Heart right ventricle (tissue), 16 donors: ENCODE results near the gene MCRS1. TPM values are rescaled to one million over a fixed set of nuclear protein-coding genes. Genes with fewer than 3 reads are reported as not detected.
"Not testable (repeated sequence)": the region's sequence is repeated elsewhere in the genome, so short reads cannot be mapped to it uniquely, and the experiment has no call there.

ENCODE experiments used
- ATAC-seq, 8 donors: fragments of 200-7000 bp; cut with Tn5 transposase; one replicate each; pipeline ENCODE4 v1.9.1; 2020; ENCODE audit warnings: mild to moderate bottlenecking in 8 of 8, moderate library complexity in 8 of 8, moderate number of reproducible peaks in 1 of 8
- DNase-seq, 2 donors: peaks; one replicate each; pipeline ENCODE4 v3.0.0-alpha.2; 2020
- H3K27ac ChIP-seq, 10 donors: fragments of 200-600 bp; sonication (generic) in 2 of 10; one replicate each; pipeline versions ENCODE4 v1.5.0 to v1.8.0; 2020 to 2022; ENCODE audit warnings: mild to moderate bottlenecking in 3 of 10
- H3K27me3 ChIP-seq, 7 donors: fragments of 200-600 bp; one replicate each; pipeline ENCODE4 v1.8.0; 2021 to 2022; ENCODE audit warnings: mild to moderate bottlenecking in 2 of 7
- H3K36me3 ChIP-seq, 9 donors: fragments of 200-600 bp; sonication (generic) in 1 of 9; one replicate each; pipeline versions ENCODE4 v1.5.0 to v1.8.0; 2020 to 2022; ENCODE audit warnings: mild to moderate bottlenecking in 2 of 9
- H3K4me1 ChIP-seq, 9 donors: fragments of 200-600 bp; sonication (generic) in 1 of 9; one replicate each; pipeline versions ENCODE4 v1.5.0 to v1.8.0; 2020 to 2022; ENCODE audit warnings: mild to moderate bottlenecking in 4 of 9
- H3K4me3 ChIP-seq, 10 donors: fragments of 200-600 bp; sonication (generic) in 2 of 10; one replicate each; pipeline versions ENCODE4 v1.5.0 to v1.8.0; 2020 to 2022; ENCODE audit warnings: mild to moderate bottlenecking in 7 of 10, moderate library complexity in 2 of 10
- H3K9me3 ChIP-seq, 11 donors: fragments of 200-600 bp in 10 of 11; sonication (generic) in 2 of 11; one replicate each; pipeline versions ENCODE4 v1.5.0 to v1.8.0; 2013 to 2022; ENCODE audit warnings: mild to moderate bottlenecking in 2 of 11, control low read depth in 1 of 11, moderate library complexity in 1 of 11
- WGBS, 2 donors: extraction: QIAGEN DNeasy Blood & Tissue Kit; methylation state at CpG; one replicate each; pipeline ENCODE4 v1.1.7; 2013; ENCODE audit warnings: inconsistent platforms in 1 of 2; 5-methylcytosine and 5-hydroxymethylcytosine counted together
- intact Hi-C, 10 donors: fragments of 100-400 bp; cut with DNase I; formaldehyde crosslinking; loops; one replicate each; pipeline versions ENCODE4 v1.11.1 to v1.14.2; 2022
- polyA plus RNA-seq, 2 donors: library from polyadenylated mRNA; stranded (reverse); fragments of 200-250 nt; gene quantifications; one replicate each; pipeline ENCODE4 v1.2.3, GENCODE V29; 2013
- total RNA-seq, 10 donors: library from RNA; stranded (reverse); fragmentation: NEBNext Ultra II Directional in 3 of 10; extraction: Animal tissue kit (Norgen Biotek cat#: 25700) in 3 of 10; gene quantifications; one replicate each; pipeline versions ENCODE4 v1.2.1 to v1.2.4, GENCODE V29; 2021 to 2023
- TF ChIP-seq, protein P1 (sequence below), 9 donors: fragments of 200-600 bp; sonication (generic) in 2 of 9; IDR thresholded peaks; one replicate each; pipeline versions ENCODE4 v1.5.0 to v1.8.0; 2021 to 2022; ENCODE audit warnings: antibody characterized with exemption in 9 of 9, mild to moderate bottlenecking in 5 of 9, moderate library complexity in 1 of 9
- donor health status: Arrhythmogenic right ventricular cardiomyopathy.
- donor health status: ischemic (EF 13 %, LVEDD 7.1; RV severe dilation, severe dysfunction).
- donor health status: healthy with polysubstance abuse.
- donor health status: DM: no; HTN: yes; CAD: no.
- donor health status: DM: no; HTN: no; CAD: no.
- donor health status: ischemic (EF 25% LVEDD 6.9; RV normal size, moderate dysfunction).
- donor health status: ischemic (EF 25% LVEDD 5.7; RV mildly dilated, moderate dysfunction).
- donor health status: healthy.
- donor health status: DM: yes; HTN: yes; CAD: no.
- donor health status: Ischemic cardiomyopathy.
- donor health status: ischemic (EF 35%, LVEDD 5.7; RV mildly dilated, moderate dysfunction).
- donor health status: nonischemic (EF 11% LVEDD 7.7; RV severe dilation, severe dysfunction).
- donor health status: DM: yes; HTN: yes; CAD: no.
- donor health status: PGD.
- donor health status: ischemic (EF 29% LVEDD 5.4; RV normal size, mild dysfunction).
- donor health status: nonischemic (EF 23%, LVEDD 6.1; RV moderate dilation, normal function).

Gene MCRS1
- total and polyA plus RNA-seq, 12 donors, result 72.6 to 118 (median 82.2) TPM

DNA sequence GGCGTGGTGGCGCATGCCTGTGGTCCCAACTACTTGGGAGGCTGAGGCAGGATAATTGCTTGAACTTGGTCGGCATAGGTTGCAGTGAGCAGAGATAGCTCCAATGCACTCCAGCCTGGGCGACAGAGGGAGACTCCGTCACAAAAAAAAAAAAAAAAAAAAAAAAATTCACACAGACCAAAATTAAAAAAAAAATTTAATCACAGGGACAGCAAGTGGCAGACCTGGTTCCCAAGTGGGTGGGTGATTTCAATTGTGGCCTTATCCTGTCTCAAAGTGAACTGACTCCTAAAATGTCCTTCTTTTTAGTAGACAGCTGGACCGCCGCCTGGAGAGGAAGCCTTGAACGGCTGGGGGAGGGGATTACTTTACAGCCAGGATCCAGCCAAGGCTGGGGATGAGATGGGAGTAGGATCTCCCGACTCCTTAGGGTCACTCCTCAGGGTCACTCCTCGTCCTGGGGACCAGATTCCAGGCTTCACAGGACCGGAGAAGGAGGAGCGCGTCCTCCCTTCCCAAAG is 30.7 kb downstream of the MCRS1 start:
- H3K36me3 ChIP-seq, result no peaks in the 10 kb centered on the region
- no peaks in the 10 kb centered on the region for H3K9me3 ChIP-seq
- peaks cover 0 to 49% (median 36%) of the 10 kb centered on the region in 7 donors for H3K27me3 ChIP-seq
- DNase-seq (no peak), ATAC-seq (no peak)
- peak overlapping the region in 9 of 10 donors; percentile 39 to 60 (median 54) for H3K4me3 ChIP-seq
- peaks cover 0 to 39% (median 14%) of the 10 kb centered on the region in 9 donors for H3K4me1 ChIP-seq
- WGBS, 2 donors, result 16 to 18% methylated on average over 13 of the region's 13 CpGs
- peak overlapping the region in 1 of 10 donors; percentile 20 for H3K27ac ChIP-seq
- TF ChIP-seq, protein P1, sequence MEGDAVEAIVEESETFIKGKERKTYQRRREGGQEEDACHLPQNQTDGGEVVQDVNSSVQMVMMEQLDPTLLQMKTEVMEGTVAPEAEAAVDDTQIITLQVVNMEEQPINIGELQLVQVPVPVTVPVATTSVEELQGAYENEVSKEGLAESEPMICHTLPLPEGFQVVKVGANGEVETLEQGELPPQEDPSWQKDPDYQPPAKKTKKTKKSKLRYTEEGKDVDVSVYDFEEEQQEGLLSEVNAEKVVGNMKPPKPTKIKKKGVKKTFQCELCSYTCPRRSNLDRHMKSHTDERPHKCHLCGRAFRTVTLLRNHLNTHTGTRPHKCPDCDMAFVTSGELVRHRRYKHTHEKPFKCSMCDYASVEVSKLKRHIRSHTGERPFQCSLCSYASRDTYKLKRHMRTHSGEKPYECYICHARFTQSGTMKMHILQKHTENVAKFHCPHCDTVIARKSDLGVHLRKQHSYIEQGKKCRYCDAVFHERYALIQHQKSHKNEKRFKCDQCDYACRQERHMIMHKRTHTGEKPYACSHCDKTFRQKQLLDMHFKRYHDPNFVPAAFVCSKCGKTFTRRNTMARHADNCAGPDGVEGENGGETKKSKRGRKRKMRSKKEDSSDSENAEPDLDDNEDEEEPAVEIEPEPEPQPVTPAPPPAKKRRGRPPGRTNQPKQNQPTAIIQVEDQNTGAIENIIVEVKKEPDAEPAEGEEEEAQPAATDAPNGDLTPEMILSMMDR (IDR thresholded peaks at IDR 0.05), result no peak
- intact Hi-C loops, result loop anchor here in 1 of 10 donors (10.0 kb wide), 1 partner anchor 48 kb away; no protein-coding TSS in a partner anchor

DNA sequence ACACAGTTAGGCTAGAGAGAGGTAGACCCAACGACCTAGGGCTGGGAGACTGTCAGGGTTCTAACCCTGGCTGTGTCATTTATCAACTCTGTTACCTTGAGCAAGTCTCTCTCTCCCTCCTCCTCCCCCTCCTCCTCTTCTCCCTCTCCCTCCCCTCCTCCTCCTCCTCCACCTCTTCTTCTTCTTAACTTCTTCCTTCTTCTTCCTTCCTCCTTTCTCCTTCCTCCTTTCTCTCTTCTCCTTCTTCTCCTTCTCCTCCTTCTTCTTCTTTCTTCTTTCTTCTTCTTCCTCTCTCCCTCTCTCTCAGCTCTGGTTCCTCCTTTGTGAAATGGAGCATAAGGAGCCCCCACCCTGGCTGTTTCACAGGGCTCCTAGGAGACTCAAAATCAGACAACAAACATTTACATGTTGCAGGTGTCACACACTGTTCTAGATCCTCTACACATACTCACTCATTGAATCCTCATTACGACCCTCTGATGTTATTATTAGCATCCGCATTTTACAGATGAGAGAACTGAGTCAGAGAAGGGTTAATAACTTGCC is 31.3 kb downstream of the MCRS1 start:
- no peak for ATAC-seq
- no peaks in the 10 kb centered on the region for H3K36me3 ChIP-seq
- no peak for DNase-seq
- H3K4me3 ChIP-seq, result no peak overlapping the region
- peaks cover 0 to 49% (median 36%) of the 10 kb centered on the region in 7 donors for H3K27me3 ChIP-seq
- 59 to 70% methylated on average over 3 of the region's 3 CpGs for WGBS, 2 donors
- H3K9me3 ChIP-seq, result no peaks in the 10 kb centered on the region
- H3K4me1 ChIP-seq, result peaks cover 0 to 39% (median 14%) of the 10 kb centered on the region in 9 donors
- intact Hi-C loops, result loop anchor here in 1 of 10 donors (10.0 kb wide), 1 partner anchor 48 kb away; no protein-coding TSS in a partner anchor
- peak overlapping the region in 1 of 10 donors; percentile 31 for H3K27ac ChIP-seq
- TF ChIP-seq, protein P1 (IDR thresholded peaks at IDR 0.05), result no peak

DNA sequence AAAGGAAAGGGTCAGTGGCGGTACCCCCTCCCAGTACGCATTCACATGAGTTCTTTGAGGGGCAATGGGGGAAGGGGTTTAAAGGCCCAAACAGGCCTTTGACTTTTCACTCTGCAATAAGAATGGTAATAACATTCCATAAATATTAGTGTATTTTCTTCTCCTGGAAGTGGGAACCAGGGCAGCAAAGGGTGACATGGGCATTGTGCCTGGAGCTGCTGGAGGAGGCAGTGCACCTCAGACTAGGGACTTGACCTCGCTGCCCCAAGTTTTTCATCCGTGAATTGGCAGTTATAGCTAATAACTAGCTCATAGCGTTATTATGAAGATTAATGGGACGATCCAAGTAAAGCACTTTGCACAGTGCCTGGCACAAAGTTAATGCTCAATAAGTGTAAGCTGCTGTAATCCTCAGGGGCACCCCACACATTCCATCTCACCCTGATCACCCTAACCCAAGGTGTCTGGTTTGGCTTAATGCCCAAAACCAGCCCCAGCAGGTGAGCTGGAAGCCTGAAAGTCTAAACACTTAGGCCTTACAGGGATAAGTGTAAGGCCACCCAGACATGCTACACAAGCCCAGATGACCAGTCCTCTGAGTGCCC is 31.9 kb downstream of the MCRS1 start:
- peak overlapping the region in 1 of 10 donors; percentile 31 for H3K27ac ChIP-seq
- H3K4me3 ChIP-seq, result no peak overlapping the region
- no peaks in the 10 kb centered on the region for H3K36me3 ChIP-seq
- WGBS, 2 donors, result 88 to 90% methylated on average over 6 of the region's 6 CpGs
- peaks cover 0 to 49% (median 36%) of the 10 kb centered on the region in 7 donors for H3K27me3 ChIP-seq
- no peaks in the 10 kb centered on the region for H3K9me3 ChIP-seq
- peaks cover 0 to 39% (median 14%) of the 10 kb centered on the region in 9 donors for H3K4me1 ChIP-seq
- ATAC-seq (no peak), DNase-seq (no peak)
- TF ChIP-seq, protein P1 (IDR thresholded peaks at IDR 0.05), result no peak
- intact Hi-C loops, result loop anchor here in 1 of 10 donors (10.0 kb wide), 1 partner anchor 49 kb away; no protein-coding TSS in a partner anchor

DNA sequence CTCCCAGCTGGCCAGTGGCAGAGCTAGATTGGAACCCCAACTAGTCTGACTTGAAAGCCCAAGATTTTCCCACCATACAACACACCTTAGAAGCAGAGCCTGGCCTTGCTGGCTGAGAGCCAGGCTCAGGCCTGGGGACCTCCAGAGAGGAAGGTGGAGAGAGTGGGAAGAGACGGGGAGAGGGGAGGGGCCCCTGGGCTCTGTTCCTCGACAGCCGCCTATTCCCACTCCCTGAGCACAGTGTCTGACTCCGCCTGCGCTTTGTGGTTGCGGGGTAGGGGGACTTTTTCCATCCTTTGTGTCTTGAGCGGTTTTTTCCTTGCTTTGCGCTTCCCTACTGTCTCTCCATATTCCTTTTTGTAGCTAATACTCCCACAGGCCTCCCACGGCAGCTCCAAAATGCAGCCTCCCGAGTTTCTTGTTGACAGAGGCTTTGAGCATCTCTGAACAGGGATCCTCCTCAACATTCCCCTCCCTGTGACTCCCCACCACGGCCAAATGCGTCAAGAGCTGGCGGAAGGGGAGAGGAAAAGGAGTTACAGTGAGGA is 33.1 kb downstream of the MCRS1 start:
- intact Hi-C loops, result loop anchor here in 1 of 10 donors (10.0 kb wide), 1 partner anchor 50 kb away; no protein-coding TSS in a partner anchor
- Histone ChIP-seq H3K27me3 (peaks cover 0 to 44% (median 33%) of the 10 kb centered on the region in 7 donors), H3K4me3 (no peak overlapping the region), H3K4me1 (peaks cover 0 to 36% (median 14%) of the 10 kb centered on the region in 9 donors), H3K9me3 (no peaks in the 10 kb centered on the region), H3K36me3 (no peaks in the 10 kb centered on the region), H3K27ac (no peak overlapping the region)
- WGBS, 2 donors, result 67 to 74% methylated on average over 13 of the region's 13 CpGs
- no peak for DNase-seq
- ATAC-seq, result no peak
- TF ChIP-seq, protein P1 (IDR thresholded peaks at IDR 0.05), result no peak

DNA sequence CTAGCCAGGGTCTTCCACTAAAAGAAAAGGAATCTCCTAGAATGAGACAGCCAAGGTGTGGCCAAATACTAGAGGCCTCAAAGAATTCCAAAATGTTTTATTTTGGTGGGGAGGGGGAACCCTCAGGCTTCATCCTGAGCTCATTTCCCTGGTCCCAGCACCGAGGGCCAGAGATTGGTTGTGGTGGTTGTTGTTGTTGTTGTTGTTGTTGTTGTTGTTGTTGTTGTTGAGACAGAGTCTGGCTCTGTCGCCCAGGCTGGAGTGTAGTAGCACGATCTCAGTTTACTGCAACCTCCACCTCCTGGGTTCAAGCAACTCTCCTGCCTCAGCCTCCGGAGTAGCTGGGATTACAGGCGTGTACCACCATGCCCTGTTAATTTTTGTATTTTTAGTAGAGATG is 33.8 kb downstream of the MCRS1 start:
- intact Hi-C loops, result loop anchor here in 1 of 10 donors (10.0 kb wide), 1 partner anchor 51 kb away; no protein-coding TSS in a partner anchor
- 85 to 88% methylated on average over 5 of the region's 5 CpGs for WGBS, 2 donors
- not testable (repeated sequence) for H3K9me3 ChIP-seq, ATAC-seq, H3K4me3 ChIP-seq, H3K36me3 ChIP-seq, H3K27ac ChIP-seq, DNase-seq
- Histone ChIP-seq H3K27me3 (peaks cover 0 to 37% (median 27%) of the 10 kb centered on the region in 7 donors), H3K4me1 (peaks cover 0 to 35% (median 14%) of the 10 kb centered on the region in 9 donors)
